Body of pancreas (tissue), 4 donors: Measurements from ENCODE around the gene PRR16.

ENCODE experiments used
- POLR2A ChIP-seq, 3 donors: fragments of 450-650 bp; IDR thresholded peaks; one replicate each; pipeline ENCODE4 v1.6.1; 2016; ENCODE audit warnings: antibody characterized with exemption in 3 of 3, mild to moderate bottlenecking in 2 of 3
- TF ChIP-seq, protein P1 (sequence below), 7 experiments: fragments of 450-650 bp in 4 of 7; fragments of 200-600 bp in 3 of 7; sonication (generic) in 3 of 7; IDR thresholded peaks; one replicate each; pipeline ENCODE4 v1.5.1; 2016 to 2019; ENCODE audit warnings: antibody characterized with exemption in 7 of 7

- TF ChIP-seq, protein P1, sequence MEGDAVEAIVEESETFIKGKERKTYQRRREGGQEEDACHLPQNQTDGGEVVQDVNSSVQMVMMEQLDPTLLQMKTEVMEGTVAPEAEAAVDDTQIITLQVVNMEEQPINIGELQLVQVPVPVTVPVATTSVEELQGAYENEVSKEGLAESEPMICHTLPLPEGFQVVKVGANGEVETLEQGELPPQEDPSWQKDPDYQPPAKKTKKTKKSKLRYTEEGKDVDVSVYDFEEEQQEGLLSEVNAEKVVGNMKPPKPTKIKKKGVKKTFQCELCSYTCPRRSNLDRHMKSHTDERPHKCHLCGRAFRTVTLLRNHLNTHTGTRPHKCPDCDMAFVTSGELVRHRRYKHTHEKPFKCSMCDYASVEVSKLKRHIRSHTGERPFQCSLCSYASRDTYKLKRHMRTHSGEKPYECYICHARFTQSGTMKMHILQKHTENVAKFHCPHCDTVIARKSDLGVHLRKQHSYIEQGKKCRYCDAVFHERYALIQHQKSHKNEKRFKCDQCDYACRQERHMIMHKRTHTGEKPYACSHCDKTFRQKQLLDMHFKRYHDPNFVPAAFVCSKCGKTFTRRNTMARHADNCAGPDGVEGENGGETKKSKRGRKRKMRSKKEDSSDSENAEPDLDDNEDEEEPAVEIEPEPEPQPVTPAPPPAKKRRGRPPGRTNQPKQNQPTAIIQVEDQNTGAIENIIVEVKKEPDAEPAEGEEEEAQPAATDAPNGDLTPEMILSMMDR (IDR thresholded peaks at IDR 0.05) = no peak
- TF ChIP-seq POLR2A (IDR thresholded peaks at IDR 0.05) = no peak
These were observed 157.2 kb downstream of the PRR16 start for GRCh38 chr5:120621339-120621738.
